ENCODE results near the gene SERPINI1. TPM values are rescaled to one million over a fixed set of nuclear protein-coding genes. Genes with fewer than 3 reads are reported as not detected.

Gene SERPINI1
- total RNA-seq, 6 donors from 2014 or later = 0.89 to 7.9 (median 4.5) TPM

DNA sequence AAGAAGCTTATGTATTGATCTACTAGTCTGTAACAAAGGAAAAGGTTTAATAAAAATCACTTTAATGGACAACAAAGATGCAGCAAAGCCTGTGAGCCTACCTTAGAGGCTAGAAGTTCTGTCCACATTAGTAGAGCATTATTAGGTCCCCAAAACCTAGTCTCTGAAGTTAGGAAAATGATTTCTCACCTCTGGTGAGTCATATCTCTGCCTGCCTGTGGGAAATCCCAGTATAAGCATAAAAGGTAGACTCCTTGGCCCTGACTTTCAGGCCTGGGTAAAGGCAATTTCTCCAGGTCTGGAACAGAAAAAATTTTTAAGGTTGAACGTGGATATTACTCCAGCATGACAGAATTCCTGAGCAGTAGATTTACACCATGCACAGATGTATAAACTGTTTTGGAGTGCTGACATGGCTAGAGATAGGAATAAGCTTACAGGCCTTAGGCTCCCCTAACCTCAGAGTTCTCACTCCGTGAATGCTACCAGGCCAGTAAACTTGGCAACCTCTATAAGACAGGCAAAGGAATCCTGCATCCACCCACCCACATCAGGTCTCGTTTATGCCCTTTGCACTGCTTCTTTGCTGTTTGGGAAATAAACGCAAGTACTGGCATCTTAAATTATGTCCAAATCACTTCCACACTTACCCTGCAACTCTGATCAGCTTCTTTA is 104.1 kb downstream of the SERPINI1 start:
- H3K27me3 ChIP-seq = no peaks in the 10 kb centered on the region
- ATAC-seq (ENCODE audit: low FRiP score in 2 of 2) (no peak), DNase-seq (no peak)
- H3K4me1 ChIP-seq = peaks cover 0 to 2% (median 0%) of the 10 kb centered on the region in 4 donors
- no peaks in the 10 kb centered on the region for H3K9me3 ChIP-seq
- H3K4me3 ChIP-seq = no peak overlapping the region
- 65 to 69% methylated on average over 4 of the region's 4 CpGs for WGBS, 2 donors
- TF ChIP-seq POLR2A (IDR thresholded peaks at IDR 0.05) (no peak), EP300 (IDR thresholded peaks at IDR 0.05) (no peak), POLR2AphosphoS5 (IDR thresholded peaks at IDR 0.05) (no peak)
- TF ChIP-seq, protein P1, sequence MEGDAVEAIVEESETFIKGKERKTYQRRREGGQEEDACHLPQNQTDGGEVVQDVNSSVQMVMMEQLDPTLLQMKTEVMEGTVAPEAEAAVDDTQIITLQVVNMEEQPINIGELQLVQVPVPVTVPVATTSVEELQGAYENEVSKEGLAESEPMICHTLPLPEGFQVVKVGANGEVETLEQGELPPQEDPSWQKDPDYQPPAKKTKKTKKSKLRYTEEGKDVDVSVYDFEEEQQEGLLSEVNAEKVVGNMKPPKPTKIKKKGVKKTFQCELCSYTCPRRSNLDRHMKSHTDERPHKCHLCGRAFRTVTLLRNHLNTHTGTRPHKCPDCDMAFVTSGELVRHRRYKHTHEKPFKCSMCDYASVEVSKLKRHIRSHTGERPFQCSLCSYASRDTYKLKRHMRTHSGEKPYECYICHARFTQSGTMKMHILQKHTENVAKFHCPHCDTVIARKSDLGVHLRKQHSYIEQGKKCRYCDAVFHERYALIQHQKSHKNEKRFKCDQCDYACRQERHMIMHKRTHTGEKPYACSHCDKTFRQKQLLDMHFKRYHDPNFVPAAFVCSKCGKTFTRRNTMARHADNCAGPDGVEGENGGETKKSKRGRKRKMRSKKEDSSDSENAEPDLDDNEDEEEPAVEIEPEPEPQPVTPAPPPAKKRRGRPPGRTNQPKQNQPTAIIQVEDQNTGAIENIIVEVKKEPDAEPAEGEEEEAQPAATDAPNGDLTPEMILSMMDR (IDR thresholded peaks at IDR 0.05) = no peak
- H3K36me3 ChIP-seq = no peaks in the 10 kb centered on the region
- H3K27ac ChIP-seq = no peak overlapping the region

DNA sequence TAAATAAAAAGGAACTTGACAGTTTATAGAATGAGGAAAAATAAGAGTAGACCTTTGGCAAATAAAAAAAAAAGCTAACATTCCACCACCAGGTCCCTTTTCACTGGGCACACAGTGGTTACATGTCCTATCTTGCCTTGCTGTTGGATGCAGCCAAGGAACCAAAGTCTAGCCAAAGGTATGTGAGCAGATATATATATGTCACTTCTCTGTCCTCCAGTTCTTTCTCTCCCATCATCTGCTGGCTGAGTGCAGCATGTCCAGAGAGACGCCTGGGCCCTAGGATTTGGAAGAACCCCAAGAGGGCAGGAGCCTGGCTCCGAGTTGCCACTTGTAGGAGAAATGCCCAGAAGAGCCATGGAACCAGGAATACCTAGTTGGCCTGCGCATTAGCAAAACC is 104.7 kb downstream of the SERPINI1 start:
- ATAC-seq (ENCODE audit: low FRiP score in 2 of 2) (no peak), DNase-seq (no peak)
- no peak overlapping the region for H3K4me3 ChIP-seq
- WGBS, 2 donors = 87% methylated on average over 3 of the region's 3 CpGs
- H3K36me3 ChIP-seq = no peaks in the 10 kb centered on the region
- H3K27me3 ChIP-seq = no peaks in the 10 kb centered on the region
- H3K4me1 ChIP-seq = peaks cover 0 to 2% (median 0%) of the 10 kb centered on the region in 4 donors
- H3K27ac ChIP-seq = no peak overlapping the region
- H3K9me3 ChIP-seq = no peaks in the 10 kb centered on the region
- TF ChIP-seq EP300 (IDR thresholded peaks at IDR 0.05) = no peak
- TF ChIP-seq, protein P1 (IDR thresholded peaks at IDR 0.05) = no peak
- TF ChIP-seq POLR2A (IDR thresholded peaks at IDR 0.05) = no peak
- no peak for TF ChIP-seq POLR2AphosphoS5 (IDR thresholded peaks at IDR 0.05)

DNA sequence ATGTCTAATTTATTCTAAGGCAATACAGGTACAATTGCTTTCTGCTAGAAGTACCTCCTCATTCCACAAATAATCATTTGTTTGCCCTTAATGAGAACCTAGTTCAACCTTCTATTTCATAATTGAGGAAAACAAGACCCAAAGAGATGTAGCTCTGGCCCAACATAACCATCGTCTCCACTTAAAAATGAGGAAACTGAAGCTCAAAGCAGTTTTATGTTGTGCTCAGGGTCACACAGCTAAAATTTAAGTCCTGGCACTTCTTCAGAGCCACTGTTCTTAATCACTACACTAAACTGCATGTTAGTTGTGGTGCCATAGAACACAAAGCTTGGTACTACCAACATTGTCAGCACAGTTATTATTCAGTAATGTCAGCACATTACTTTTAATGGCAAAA is 108.0 kb downstream of the SERPINI1 start:
- TF ChIP-seq POLR2AphosphoS5 (IDR thresholded peaks at IDR 0.05) = no peak
- no peak for TF ChIP-seq EP300 (IDR thresholded peaks at IDR 0.05)
- TF ChIP-seq POLR2A (IDR thresholded peaks at IDR 0.05) = no peak
- TF ChIP-seq, protein P1 (IDR thresholded peaks at IDR 0.05) = no peak
- H3K36me3 ChIP-seq = no peaks in the 10 kb centered on the region
- WGBS, 2 donors = 58 to 62% methylated on average over 1 of the region's 1 CpG

DNA sequence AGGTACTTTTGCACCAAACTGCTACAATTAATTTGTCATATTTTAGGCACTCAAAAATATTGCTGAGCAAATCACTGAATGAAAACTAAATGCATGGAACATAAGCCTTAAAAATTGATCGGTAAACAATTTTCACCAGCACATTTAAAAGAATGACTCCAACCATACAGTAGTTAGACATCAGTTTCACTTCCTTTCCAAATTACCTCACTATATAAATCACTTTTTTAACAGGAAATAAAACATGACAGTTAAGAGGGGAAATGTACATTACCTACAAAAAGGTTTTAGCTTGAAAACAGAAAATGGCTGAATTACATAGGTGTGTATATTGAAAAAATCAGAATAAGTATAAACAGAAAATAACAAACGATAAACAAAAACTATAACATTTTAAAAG is 108.4 kb downstream of the SERPINI1 start:
- no peak for ATAC-seq (ENCODE audit: low FRiP score in 2 of 2)
- DNase-seq = no peak
- Histone ChIP-seq H3K27ac (no peak overlapping the region), H3K27me3 (no peaks in the 10 kb centered on the region), H3K4me3 (no peak overlapping the region), H3K36me3 (no peaks in the 10 kb centered on the region), H3K4me1 (no peaks in the 10 kb centered on the region), H3K9me3 (no peaks in the 10 kb centered on the region)
- TF ChIP-seq POLR2A (IDR thresholded peaks at IDR 0.05) (no peak), POLR2AphosphoS5 (IDR thresholded peaks at IDR 0.05) (no peak), EP300 (IDR thresholded peaks at IDR 0.05) (no peak)
- TF ChIP-seq, protein P1 (IDR thresholded peaks at IDR 0.05) = no peak
- WGBS, 2 donors = 77 to 78% methylated on average over 2 of the region's 2 CpGs

More for the DNA sequence above, 108.0 kb downstream of the SERPINI1 start:
- H3K27ac ChIP-seq = no peak overlapping the region
- H3K27me3 ChIP-seq = no peaks in the 10 kb centered on the region
- no peaks in the 10 kb centered on the region for H3K4me1 ChIP-seq
- no peak for ATAC-seq (ENCODE audit: low FRiP score in 2 of 2)
- H3K9me3 ChIP-seq = no peaks in the 10 kb centered on the region
- no peak overlapping the region for H3K4me3 ChIP-seq
- DNase-seq = no peak

DNA sequence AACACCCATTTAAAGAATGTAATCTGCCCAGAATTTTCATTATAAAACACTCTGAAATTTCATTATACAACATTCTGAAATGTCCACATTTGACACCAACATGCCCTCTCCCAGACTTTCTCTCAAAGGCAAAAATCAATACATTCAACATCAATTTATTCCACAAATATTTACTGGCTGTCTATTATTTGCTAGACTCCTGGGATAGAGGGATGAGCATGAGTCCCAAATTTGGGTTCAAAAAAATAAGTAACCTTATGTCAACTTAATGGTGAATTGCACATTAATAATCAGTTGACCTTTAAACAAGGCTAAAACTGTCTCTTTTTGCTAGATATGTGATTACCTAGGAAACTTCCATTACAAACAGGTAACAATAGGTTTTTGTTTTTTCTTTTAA is 109.0 kb downstream of the SERPINI1 start:
- no peaks in the 10 kb centered on the region for H3K27me3 ChIP-seq
- no peak for ATAC-seq (ENCODE audit: low FRiP score in 2 of 2)
- no peaks in the 10 kb centered on the region for H3K9me3 ChIP-seq
- no peak for TF ChIP-seq POLR2A (IDR thresholded peaks at IDR 0.05)
- no peak for TF ChIP-seq POLR2AphosphoS5 (IDR thresholded peaks at IDR 0.05)
- TF ChIP-seq EP300 (IDR thresholded peaks at IDR 0.05) = no peak
- TF ChIP-seq, protein P1 (IDR thresholded peaks at IDR 0.05) = no peak
- H3K36me3 ChIP-seq = no peaks in the 10 kb centered on the region
- H3K27ac ChIP-seq = no peak overlapping the region
- DNase-seq = no peak
- H3K4me3 ChIP-seq = no peak overlapping the region
- no peaks in the 10 kb centered on the region for H3K4me1 ChIP-seq
